ENCODE results near the gene FMNL3.
"Not testable (repeated sequence)": the region's sequence is repeated elsewhere in the genome, so short reads cannot be mapped to it uniquely, and the experiment has no call there.

Gene FMNL3, protein sequence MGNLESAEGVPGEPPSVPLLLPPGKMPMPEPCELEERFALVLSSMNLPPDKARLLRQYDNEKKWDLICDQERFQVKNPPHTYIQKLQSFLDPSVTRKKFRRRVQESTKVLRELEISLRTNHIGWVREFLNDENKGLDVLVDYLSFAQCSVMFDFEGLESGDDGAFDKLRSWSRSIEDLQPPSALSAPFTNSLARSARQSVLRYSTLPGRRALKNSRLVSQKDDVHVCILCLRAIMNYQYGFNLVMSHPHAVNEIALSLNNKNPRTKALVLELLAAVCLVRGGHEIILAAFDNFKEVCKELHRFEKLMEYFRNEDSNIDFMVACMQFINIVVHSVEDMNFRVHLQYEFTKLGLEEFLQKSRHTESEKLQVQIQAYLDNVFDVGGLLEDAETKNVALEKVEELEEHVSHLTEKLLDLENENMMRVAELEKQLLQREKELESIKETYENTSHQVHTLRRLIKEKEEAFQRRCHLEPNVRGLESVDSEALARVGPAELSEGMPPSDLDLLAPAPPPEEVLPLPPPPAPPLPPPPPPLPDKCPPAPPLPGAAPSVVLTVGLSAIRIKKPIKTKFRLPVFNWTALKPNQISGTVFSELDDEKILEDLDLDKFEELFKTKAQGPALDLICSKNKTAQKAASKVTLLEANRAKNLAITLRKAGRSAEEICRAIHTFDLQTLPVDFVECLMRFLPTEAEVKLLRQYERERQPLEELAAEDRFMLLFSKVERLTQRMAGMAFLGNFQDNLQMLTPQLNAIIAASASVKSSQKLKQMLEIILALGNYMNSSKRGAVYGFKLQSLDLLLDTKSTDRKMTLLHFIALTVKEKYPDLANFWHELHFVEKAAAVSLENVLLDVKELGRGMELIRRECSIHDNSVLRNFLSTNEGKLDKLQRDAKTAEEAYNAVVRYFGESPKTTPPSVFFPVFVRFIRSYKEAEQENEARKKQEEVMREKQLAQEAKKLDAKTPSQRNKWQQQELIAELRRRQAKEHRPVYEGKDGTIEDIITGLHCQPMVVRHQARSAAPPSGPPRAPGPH

DNA sequence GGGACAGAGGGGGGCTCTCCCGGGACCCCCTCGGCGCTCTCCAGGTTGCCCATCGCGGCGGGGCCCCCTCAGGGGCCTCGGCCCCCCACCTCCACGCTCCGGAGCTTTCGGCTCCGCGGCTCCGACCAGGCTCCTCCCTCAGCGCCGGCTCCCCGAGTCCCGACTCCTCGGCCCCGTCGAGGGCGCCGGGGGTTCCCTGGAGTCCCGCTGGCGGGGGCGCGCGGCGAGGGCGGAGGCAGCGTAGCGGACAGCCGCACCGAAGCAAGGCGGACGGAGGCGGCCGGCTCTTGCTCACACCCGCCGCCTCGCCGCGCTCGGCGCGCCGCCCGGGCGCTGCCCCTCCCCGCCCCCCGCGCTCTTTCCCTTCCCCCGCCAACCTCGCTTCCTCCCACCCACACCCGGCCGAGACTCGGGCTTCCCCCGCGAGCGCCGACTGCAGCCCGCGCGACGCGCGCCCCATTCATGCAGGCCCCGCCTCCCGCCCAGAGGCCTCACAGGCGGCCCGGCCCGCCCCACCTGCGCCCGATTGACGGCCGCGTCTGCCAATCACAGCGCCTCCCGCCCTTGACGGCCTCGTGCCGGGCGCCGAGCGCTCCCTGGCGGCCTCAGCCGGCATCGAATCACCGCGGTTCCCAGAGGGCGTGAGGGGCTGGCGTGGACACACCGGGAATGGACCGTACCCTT lies at the start of gene FMNL3:
TSS of gene FMNL3 (minus strand) at position 278 of the 684 bp plus-strand sequence. CDS start at position 53, 225 bp downstream.
- DNase-seq (ENCODE audit: low read depth) = no peak

DNA sequence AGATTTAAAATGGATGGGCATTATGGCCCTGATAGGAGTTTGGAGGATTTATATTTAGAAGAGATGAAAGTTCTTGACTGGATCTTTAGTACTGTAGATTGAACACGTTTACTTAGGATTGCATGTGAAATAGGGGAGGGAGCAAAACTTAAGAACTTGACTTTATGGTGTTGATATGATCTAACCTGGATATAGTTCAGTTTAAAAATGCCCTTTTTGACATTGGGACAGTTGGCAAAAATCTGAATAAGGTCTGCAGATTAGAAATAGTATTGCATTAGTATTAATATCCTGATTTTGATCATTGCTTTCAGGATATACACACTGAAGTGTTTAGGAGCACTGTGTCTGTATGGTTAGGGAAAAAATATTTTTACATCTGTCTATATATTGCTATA lies 43.8 kb upstream of the FMNL3 start:
- DNase-seq (ENCODE audit: low read depth) = no peak

DNA sequence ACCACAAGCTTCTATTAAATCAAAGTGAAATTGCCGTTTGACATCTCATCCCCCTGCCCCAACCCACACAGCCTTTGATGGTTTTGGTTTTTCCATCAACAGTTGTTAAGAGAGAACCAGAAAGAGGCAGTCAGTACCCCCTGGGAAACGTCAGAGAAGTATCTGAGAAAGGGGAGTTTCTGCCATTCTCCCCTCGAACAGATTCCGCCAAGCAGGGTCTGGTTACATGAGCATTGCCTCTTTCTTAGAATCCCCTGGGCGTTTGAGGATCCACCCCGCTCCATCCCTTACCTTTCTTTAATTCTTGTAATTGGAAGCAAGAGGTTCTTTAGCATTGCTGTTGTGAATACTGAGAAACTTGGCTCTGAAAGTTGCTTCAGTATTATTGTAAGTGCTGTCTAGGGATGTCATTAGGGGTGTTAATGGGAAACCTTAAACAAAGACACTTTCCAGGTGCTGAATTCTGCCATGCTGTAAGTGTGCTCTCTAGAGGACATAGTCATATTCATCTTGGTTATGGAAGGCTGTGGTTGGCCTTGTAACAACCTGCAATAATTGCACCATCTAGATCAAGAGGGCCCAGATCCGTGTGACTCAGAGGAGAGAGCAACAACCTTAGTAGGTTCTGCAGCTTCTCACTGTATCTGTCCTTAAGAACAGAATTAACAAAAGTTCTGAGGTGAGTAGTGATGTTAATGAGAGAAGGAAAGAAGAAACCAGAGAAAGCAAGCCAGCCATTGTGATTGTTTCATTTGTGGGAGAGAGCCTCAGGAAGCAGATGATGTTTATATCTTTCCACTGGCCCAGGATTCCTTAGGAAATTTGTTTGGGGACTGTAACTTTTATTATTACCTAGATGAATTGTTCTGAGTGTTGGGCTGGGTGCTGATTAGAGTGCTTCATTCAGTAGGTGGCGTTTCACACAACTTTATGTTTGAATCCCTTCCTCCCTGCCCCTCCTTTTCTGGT lies 43.1 kb upstream of the FMNL3 start:
- DNase-seq (ENCODE audit: low read depth) = peak; percentile 31

DNA sequence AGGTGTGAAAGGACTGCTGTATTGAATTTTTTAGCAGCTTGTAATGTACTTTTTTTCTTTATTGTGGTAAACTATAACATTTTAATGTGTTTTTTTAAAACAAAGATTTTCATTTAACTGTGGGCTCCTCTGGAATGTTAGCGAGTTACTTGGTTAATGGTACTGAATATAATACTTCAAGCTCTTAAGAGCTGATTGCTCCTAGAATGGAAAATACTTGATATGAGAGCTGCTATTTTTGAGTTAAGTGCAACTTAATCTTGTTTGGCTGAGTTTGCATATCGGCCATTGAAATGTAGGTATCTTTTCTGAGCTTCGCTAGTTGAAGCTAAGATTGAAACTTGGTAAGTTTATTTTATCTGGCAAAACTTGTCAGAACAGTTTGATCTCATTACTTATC lies 41.6 kb upstream of the FMNL3 start:
- DNase-seq (ENCODE audit: low read depth) = no peak

DNA sequence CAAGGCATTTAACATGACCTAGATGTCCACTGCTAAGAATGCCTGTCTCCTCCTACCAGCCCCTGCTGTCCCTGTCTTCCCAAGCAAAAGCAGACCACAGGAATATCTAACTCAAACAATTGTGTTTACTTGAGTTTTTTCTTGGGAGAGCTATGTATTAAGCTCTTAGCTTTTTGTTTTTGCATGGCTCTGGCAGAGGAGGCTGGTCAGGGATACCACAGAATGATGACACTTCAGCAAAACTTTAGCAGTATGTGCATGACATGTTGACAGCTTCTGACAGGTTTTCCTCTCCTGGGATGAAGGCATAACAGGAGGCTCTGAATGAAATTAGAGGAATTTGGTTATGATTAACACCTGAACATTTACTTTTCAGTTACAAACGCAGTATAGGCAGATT lies 41.1 kb upstream of the FMNL3 start:
- no peak for DNase-seq (ENCODE audit: low read depth)

DNA sequence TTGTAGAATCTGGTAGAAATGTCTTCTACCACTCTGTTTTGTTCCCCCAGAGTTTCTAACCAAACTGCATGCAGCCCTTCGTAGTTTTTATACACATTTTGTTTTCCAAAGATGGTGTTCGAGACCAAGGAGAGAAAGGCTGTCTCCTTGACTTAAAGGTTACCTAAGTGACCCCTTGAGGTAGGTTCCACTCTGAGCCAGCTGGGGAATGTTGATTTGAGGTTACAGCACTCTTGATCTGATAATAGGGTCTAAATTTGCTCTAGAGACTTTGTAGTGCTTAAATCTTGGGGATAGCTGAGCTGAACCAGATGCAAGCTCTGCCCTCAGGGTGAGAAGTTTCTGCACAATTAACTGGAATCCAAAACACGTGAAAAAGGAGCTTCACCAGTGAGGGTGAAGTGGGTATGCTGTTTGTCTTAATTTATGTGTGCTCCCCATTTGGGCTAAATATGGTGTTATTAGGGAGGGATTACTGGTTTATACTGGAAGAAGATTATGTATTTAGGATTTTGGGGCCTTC lies 37.2 kb upstream of the FMNL3 start:
- no peak for DNase-seq (ENCODE audit: low read depth)

DNA sequence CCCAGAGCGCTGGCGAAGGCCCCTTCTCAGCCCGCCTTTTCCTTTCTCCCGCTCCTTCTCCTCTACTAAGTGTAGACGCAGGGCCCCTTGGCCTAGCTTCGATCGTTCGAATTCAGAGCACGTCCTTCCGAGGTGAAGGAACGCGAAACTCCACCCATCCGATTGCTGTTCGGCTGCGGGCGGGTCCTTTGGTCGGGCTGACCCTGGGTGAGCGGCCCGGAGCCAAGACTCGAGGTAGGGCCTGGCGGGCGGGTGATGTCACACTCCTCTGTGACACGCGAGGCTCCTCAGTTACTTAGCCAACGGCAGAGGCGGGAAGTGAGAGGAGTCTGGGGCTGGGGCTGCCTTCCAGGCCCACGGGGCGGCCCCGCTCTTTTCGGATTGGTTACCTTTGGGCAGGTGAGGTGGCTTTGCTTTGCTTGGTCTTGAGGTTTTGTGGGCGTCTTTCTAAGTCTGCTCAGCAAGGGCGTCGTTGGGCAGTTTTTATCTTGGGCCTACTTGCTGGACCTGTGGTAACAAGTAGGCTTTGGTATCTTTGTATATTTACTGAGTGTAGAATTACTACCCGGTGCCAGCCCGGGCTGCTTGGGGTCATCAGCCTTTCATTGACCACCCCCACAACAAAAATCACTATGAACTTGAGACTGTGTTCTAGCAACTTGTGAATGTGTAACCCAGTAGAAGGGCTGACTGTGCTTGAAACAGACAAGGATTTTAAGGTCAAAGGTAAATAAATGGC lies 34.8 kb upstream of the FMNL3 start:
- DNase-seq (ENCODE audit: low read depth) = peak; percentile 50

DNA sequence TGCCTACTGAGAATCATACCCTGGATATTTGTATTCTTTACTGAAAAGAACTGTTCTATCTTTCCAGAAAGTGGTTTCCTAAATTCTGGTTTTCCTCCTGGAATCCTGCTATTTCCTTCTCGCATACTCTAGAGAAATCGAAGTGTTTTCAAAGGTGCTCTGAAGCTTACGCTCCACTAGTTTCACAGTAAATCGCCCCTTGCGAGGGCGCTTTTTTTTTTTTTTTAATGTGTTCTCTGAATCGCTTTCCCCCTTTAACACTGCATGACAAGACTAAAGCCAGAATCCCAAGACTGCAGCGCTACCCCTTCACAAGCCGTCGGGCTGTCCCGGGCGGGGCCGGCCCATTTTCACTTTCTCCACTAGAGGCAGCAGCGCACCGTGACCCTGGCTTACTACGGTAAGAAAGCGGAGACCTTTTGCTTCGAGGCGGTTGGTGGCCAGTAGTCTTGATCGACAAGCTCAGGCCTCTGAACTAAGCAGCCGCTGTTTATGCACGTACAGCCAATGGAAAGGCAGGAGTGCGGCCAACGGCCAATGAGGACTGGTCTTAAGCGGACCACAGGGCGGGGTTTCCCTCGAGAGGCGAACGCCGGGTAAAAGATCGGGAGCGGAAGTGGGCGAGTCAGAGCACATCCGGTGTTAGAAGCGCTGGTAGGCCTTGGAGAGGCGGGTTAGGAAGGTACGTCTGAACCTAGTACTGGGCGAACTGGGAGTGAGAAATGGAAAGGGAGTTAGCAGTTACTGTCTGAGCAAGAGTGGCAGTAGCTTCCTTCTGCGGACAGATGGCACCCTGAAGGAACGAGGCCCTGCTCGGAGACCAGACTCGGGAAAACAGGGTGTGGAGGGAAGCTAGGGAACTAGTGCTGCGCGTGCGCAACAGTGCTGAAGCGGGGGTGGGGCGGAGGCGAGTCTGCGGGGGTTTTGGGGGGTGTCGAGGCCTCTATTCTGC lies 34.0 kb upstream of the FMNL3 start, which contains the start of gene TMBIM6:
TSS of gene TMBIM6 (plus strand) at position 628 of the 952 bp plus-strand sequence. CDS start 10,937 bp downstream, outside the sequence.
- DNase-seq (ENCODE audit: low read depth) = peak; percentile 99

DNA sequence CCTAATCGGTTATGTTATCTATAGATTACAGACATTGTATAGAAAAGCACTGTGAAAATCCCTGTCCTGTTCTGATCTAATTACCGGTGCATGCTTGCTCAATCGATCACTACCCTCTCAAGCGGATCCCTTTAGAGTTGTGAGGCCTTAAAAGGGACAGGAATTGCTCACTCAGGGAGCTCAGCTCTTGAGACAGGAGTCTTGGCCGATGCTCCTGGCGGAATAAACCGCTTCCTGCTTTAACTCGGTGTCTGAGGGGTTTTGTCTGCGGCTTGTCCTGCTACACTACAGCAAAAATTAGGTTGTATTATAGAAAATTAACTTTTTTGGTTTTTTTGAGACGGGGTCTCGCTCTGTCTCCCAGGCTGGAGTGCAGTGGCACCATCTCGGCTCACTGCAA lies 33.1 kb upstream of the FMNL3 start:
- DNase-seq (ENCODE audit: low read depth) = not testable (repeated sequence)

DNA sequence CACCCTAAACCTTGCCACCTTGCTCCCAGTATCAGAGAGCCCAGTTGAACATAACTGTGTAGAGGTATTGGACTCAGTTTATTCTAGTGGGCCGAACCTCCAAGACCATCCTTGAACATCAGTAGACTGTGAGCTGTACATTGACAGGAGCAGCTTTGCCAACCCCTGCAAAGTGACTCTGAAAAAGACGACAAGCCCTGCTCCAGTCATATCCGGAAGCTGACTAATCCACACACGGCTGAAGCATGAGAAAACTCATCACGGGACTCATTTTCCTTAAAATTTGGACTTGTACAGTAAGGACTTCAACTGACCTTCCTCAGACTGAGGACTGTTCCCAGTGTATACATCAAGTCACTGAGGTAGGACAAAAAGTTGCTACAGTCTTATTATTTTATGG lies 31.5 kb upstream of the FMNL3 start:
- not testable (repeated sequence) for DNase-seq (ENCODE audit: low read depth)

DNA sequence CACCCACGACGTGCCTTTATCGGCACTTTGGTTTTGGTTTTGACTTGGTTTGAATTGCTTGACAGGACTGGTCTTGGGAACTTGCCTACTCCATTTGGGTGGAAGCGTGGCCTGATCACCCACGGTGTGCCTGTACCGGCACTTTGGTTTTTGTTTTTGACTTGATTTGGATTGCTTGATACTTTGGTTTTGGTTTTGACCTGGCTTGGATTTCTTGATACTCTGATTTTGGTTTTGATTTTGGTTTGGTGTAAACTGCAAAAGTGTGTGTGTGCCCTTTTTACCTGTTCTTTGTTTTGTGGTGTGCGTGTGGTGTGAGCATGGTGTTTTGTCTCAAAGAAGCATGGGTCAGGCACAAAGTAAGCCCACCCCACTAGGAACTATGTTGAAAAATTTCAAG lies 27.7 kb upstream of the FMNL3 start:
- DNase-seq (ENCODE audit: low read depth) = not testable (repeated sequence)

DNA sequence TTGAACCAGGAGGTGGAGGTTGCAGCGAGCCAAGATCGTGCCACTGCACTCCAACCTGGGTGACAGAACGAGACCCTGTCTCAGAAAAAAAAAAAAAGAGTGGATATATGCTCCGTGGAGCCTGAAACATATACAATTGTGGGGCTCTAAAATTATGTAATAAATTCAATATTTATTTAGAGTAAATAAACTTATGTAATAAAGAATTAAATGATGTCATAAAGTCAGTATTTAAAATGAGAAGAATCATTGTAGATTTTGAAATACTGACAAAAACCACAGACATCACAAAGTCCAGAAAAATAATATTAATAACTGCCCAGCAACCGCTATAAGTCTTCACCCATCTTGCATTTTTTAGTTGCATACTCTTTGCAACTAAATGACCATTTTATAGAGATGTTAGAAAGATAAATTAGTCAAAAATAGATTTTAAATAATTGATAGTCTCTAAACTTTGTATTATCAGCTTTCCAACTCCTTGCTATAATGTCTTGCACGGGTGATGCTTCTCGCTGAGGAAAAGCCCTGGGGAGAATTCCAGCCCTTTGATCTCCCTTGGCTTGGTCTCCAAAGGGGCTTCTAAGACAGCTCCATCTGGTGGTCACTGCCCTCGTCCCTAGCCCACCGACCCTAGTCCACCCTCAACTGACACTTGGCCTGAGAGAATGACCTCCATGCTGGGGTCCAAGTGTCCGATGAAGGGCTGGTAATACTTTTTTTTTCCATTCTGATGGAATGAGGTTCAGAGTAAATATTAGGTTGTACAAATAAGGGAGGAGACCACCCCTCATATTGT lies 26.2 kb upstream of the FMNL3 start:
- no peak for DNase-seq (ENCODE audit: low read depth)

DNA sequence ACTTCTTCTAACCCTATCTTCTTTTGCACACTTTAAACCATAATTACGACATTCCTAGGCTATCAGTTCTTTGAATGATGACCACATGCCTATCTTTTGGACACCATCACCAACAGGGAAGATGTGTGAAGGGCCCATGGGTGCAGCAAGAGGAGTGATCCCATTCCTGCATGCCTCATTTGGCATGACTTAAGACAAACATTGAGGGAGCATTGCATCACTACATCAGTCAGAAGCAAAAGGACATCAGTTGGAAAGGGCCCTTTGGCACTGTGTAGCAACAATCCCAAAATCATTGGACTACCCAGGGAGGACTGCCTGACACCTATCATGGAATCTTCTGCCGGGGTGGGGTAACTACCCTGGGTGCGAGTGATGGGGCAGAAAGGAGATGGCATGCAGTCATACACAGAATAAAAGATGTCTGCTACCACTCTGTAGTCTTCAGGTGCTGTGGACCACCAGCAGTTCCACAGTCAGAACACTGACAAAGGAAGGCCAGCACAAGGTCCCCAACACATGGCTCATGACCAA lies 23.4 kb upstream of the FMNL3 start:
- DNase-seq (ENCODE audit: low read depth) = no peak

DNA sequence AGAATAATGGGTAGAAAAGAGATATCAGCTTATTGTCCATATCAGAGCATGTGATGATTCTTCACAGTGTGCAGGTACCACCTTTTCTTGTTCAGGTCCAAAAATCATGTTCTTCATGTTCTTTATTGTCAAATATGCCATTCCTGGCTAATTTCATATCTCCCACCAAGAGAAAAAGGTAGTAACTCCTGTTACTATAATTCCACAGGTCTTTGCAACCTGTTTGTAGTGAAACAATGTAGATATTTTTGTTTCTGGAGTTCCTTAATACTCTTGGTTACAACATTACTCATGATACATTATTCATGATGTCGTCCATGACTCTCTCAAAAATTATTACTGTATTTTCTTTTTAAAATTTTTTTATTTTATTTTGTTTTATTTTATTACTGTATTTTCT lies 22.8 kb upstream of the FMNL3 start:
- DNase-seq (ENCODE audit: low read depth) = no peak

DNA sequence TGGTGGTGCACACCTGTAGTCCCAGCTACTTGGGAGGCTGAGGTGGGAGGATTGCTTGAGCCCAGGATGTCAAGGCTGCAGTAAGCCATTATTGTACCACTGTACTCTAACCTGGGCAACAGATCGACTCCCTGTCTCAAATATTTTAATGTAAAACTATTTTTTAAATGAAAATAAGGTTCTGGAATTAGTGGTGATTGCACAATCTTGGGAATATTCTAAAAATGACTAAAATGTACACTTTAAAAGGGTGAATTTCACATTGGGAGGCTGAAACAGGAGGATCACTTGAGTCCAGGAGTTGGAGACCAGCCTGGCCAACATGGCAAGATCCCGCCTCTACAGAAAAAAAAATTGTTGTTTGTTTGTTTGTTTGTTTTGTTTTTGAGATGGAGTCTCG lies 21.2 kb upstream of the FMNL3 start:
- no peak for DNase-seq (ENCODE audit: low read depth)

DNA sequence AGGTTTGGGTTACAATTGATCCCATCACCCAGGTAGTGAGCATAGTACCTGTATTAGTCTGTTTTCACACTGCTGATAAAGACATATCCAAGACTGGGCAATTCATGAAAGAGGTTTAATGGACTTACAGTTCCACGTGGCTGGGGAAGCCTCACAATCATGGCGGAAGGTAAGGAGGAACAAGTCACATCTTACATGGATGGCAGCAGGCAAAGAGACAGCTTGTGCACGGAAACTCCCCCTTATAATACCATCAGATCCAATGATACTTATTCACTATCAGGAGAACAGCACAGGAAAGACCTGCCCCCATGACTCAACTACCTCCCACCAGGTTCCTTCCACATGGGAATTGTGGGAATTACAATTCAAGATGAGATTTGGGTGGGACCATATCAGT lies 14.2 kb upstream of the FMNL3 start:
- not testable (repeated sequence) for DNase-seq (ENCODE audit: low read depth)

DNA sequence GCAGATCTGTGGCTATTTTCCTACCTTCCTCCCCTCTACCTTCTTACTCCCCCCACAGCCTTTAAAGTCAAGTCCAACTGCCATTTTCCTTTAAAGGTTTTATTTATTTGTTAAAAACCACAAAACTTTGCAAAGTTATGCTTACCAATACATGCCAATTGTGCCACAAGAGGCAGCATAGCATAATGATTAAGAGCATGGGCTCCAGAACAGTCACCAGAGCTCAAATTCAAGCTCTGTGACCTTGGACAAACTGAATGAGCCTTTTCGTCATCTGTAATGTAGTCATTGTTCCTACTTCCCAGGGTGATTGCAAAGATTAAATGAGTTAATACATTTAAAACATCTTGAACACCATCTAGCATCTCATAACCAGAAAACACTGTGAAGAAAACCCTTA lies 13.0 kb upstream of the FMNL3 start:
- no peak for DNase-seq (ENCODE audit: low read depth)

DNA sequence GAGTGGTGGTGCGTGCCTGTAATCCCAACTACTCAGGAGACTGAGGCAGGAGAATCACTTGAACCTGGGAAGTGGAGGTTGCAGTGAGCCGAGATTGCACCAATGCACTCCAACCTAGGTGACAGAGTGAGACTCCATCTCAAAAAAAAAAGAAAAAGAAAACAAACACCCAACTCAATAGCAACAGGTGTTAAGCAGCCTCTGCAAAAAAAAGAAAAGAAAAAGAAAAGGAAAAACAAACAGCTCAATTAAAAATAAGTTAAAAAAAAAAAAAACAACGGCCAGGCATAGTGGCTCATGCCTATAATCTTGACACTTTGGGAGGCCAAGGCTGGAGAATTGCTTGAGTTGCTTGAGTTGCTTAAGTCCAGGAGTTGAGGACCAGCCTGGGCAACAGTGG lies 10.6 kb upstream of the FMNL3 start:
- DNase-seq (ENCODE audit: low read depth) = not testable (repeated sequence)

Measured in GM04503 (cell line).